Keratinocyte (primary cell): ENCODE results near the gene EIF3F.

Experiments used
- CTCF ChIP-seq, 3 experiments: IDR thresholded peaks in 1 of 3; conservative IDR thresholded peaks in 1 of 3; optimal IDR thresholded peaks in 1 of 3; 2 replicates in 2 of 3; 3 replicates in 1 of 3; pipeline versions ENCODE3 to v1.5.1; 2011; ENCODE audit warnings: low read length in 3 of 3, mild to moderate bottlenecking in 3 of 3, moderate library complexity in 2 of 3, control low read depth in 1 of 3, inconsistent platforms in 1 of 3; ENCODE audit not compliant: insufficient read depth in 2 of 3; ENCODE audit errors: extremely low read depth in 1 of 3
- EZH2 ChIP-seq: IDR thresholded peaks from one replicate; pipeline ENCODE4 v1.6.1; 2012; ENCODE audit warnings: inconsistent platforms, mild to moderate bottlenecking, low read length, moderate library complexity

GRCh38 chr11:8036986-8037385 lies 49.8 kb downstream of the EIF3F start:
- no peak for TF ChIP-seq CTCF (optimal IDR thresholded peaks at IDR 0.05 in 1 of 3, IDR thresholded peaks at IDR 0.05 in 1 of 3, conservative IDR thresholded peaks at IDR 0.05 in 1 of 3; ENCODE audit: extremely low read depth in 1 of 3, insufficient read depth in 2 of 3, low read length in 3 of 3)
- TF ChIP-seq EZH2 = no peak
